Pancreas (tissue), 10 donors: ENCODE data around the gene MGAT5B. TPM values are rescaled to one million over a fixed set of nuclear protein-coding genes. Genes with fewer than 3 reads are reported as not detected.

ENCODE experiments used
- ATAC-seq, 4 donors: fragments of 200-7000 bp; cut with Tn5 transposase; one replicate each; pipeline versions ENCODE4 v1.8.0 to v1.9.1; 2020; ENCODE audit warnings: mild to moderate bottlenecking in 4 of 4, moderate library complexity in 4 of 4
- DNase-seq, 6 donors: peaks; one replicate each; pipeline ENCODE4 v3.0.0-alpha.2; 2020
- FAIRE-seq: peaks from 2 replicates; lab custom pipeline; 2012; peaks lifted over from hg19 to GRCh38; lab: Jason Lieb, UNC
- H3K27ac ChIP-seq, 4 donors: fragments of 200-600 bp; sonication (generic); 1 replicate in 3 of 4; 2 replicates in 1 of 4; pipeline versions ENCODE4 v1.5.0 to v1.8.0; 2020
- H3K27me3 ChIP-seq, 4 donors: fragments of 200-600 bp; one replicate each; pipeline ENCODE4 v1.8.0; 2021
- H3K36me3 ChIP-seq, 3 donors: fragments of 200-600 bp; sonication (generic) in 1 of 3; one replicate each; pipeline versions ENCODE4 v1.5.0 to v1.8.0; 2020 to 2021
- H3K4me1 ChIP-seq, 3 donors: fragments of 200-600 bp; one replicate each; pipeline ENCODE4 v1.8.0; 2021
- H3K4me3 ChIP-seq, 4 donors: fragments of 200-600 bp; sonication (generic) in 2 of 4; one replicate each; pipeline versions ENCODE4 v1.5.0 to v1.8.0; 2020 to 2021
- H3K9me3 ChIP-seq, 4 donors: fragments of 200-600 bp; one replicate each; pipeline ENCODE4 v1.8.0; 2021
- CTCF ChIP-seq, 4 donors: fragments of 200-600 bp; sonication (generic) in 3 of 4; IDR thresholded peaks; one replicate each; pipeline versions ENCODE4 v1.5.0 to v1.8.0; 2021; ENCODE audit warnings: antibody characterized with exemption in 4 of 4
- WGBS, 2 donors: extraction: QIAGEN DNeasy Blood & Tissue Kit; methylation state at CpG; one replicate each; pipeline ENCODE4 v1.1.7; 2013; 5-methylcytosine and 5-hydroxymethylcytosine counted together
- intact Hi-C, 3 donors: fragments of 100-400 bp; cut with DNase I; formaldehyde crosslinking; loops; one replicate each; pipeline versions ENCODE4 v1.11.1 to v1.14.2; 2022
- polyA plus RNA-seq, 2 donors: library from polyadenylated mRNA; stranded (reverse); fragments of 200-250 nt; gene quantifications; one replicate each; pipeline ENCODE4 v1.2.3, GENCODE V29; 2013
- total RNA-seq, 6 donors: library from RNA; stranded (reverse); fragmentation: NEBNext Ultra II Directional in 4 of 6; extraction: Animal tissue kit (Norgen Biotek cat#: 25700) in 4 of 6; gene quantifications; one replicate each; pipeline versions ENCODE4 v1.2.1 to v1.2.4, GENCODE V29; 2021 to 2023
- donor health status: healthy with polysubstance abuse.
- donor health status: DM: no; HTN: no; CAD: no; lungs with moderate emphysema.
- donor health status: DM: no; HTN: no; CAD: no.
- donor health status: control.
- donor health status: control.
- donor health status: Bipolar disorder and iron deficiency.
- donor health status: DM: yes; HTN: yes; CAD: no.
- donor health status: DM: no; HTN: no; CAD: no.
- donor health status: DM: no; HTN: no; CAD: no.
- donor health status: DM: yes; HTN: yes; CAD: no.

The MGAT5B gene
- total and polyA plus RNA-seq, 8 donors, result 0.21 to 1.2 (median 0.25) TPM; not detected in 1

- intact Hi-C loops, result no loop called here
- TF ChIP-seq CTCF (IDR thresholded peaks at IDR 0.05), result no peak
- ATAC-seq (no peak), DNase-seq (no peak), FAIRE-seq (no peak)
- H3K27ac ChIP-seq, result no peak overlapping the region
- H3K4me3 ChIP-seq, result no peak overlapping the region
- H3K36me3 ChIP-seq, result no peaks in the 10 kb centered on the region
- WGBS, 2 donors, result 71 to 75% methylated on average over 19 to 20 of the region's 20 CpGs
- no peaks in the 10 kb centered on the region for H3K27me3 ChIP-seq
- H3K9me3 ChIP-seq, result no peaks in the 10 kb centered on the region
- no peaks in the 10 kb centered on the region for H3K4me1 ChIP-seq
Measured at GRCh38 chr17:76881966-76882365, 13.8 kb downstream of the MGAT5B start.

DNA sequence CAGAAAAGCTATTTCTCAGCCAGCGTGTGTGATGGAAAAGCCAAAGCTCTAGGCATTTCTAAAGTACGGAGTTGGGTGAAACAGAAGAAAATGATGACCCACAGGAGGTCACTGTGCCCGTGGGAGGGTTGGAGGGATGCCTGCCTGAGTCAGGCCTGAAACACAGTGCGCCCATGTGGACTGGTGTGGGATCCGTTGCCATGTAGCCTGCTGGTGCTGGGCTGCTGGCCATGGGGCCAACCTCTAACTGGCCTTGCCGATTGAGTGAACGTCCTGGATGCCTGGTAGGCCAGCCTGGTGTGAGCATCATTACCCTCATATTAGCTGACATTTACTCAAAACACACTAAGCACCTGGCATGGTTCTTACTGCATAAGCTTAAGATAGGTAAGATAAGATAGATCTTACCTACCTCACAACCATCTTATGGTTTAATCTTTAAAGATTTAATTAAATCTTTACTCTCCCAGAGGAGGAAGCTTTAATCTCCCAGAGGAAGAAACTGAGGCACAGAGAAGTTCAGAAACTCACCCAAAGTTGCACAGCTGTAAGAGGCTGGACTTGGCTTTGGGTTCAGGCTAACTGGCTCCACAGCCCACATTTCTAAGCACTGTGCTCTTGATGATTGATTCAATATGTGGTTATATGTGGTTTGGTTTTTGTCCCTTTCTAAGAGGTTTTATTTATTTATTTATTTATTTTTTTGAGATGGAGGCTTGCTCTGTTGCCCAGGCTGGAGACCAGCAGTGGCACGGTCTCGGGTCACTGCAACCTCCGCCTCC is 15.7 kb downstream of the MGAT5B start:
- 57 to 74% methylated on average over 10 of the region's 10 CpGs for WGBS, 2 donors
- FAIRE-seq, result no peak
- H3K4me1 ChIP-seq, result no peaks in the 10 kb centered on the region
- no peak for ATAC-seq
- no peak overlapping the region for H3K4me3 ChIP-seq
- no peaks in the 10 kb centered on the region for H3K27me3 ChIP-seq
- intact Hi-C loops, result no loop called here
- TF ChIP-seq CTCF (IDR thresholded peaks at IDR 0.05), result no peak
- H3K9me3 ChIP-seq, result no peaks in the 10 kb centered on the region
- no peaks in the 10 kb centered on the region for H3K36me3 ChIP-seq
- H3K27ac ChIP-seq, result no peak overlapping the region
- DNase-seq, result no peak

GRCh38 chr17:76884995-76885893 is 17.0 kb downstream of the MGAT5B start:
- no peaks in the 10 kb centered on the region for H3K4me1 ChIP-seq
- FAIRE-seq (no peak), ATAC-seq (no peak), DNase-seq (peak in 1 of 6 donors; percentile 7)
- H3K9me3 ChIP-seq, result no peaks in the 10 kb centered on the region
- intact Hi-C loops, result no loop called here
- no peaks in the 10 kb centered on the region for H3K27me3 ChIP-seq
- no peak for TF ChIP-seq CTCF (IDR thresholded peaks at IDR 0.05)
- no peak overlapping the region for H3K4me3 ChIP-seq
- H3K36me3 ChIP-seq, result no peaks in the 10 kb centered on the region
- 32 to 39% methylated on average over 16 of the region's 16 CpGs for WGBS, 2 donors
- no peak overlapping the region for H3K27ac ChIP-seq

- intact Hi-C loops, result no loop called here
- Histone ChIP-seq H3K36me3 (no peaks in the 10 kb centered on the region), H3K9me3 (no peaks in the 10 kb centered on the region), H3K4me3 (no peak overlapping the region), H3K27ac (no peak overlapping the region), H3K27me3 (no peaks in the 10 kb centered on the region), H3K4me1 (no peaks in the 10 kb centered on the region)
- WGBS, 2 donors, result 62 to 69% methylated on average over 5 of the region's 5 CpGs
- FAIRE-seq, result no peak
- TF ChIP-seq CTCF (IDR thresholded peaks at IDR 0.05), result no peak
- no peak for ATAC-seq
- DNase-seq, result no peak
Measured at GRCh38 chr17:76885894-76886290, 17.7 kb downstream of the MGAT5B start.
